GM18870 (cell line): ENCODE results near the gene GIT2.
"Not testable (repeated sequence)": the region's sequence is repeated elsewhere in the genome, so short reads cannot be mapped to it uniquely, and the experiment has no call there.

ENCODE experiments used
- ATAC-seq: cut with Tn5 transposase; IDR thresholded peaks from one replicate; pipeline ENCODE4 v1.9.1; 2021; ENCODE audit warnings: moderate library complexity; ENCODE audit not compliant: unreplicated experiment

Gene GIT2

GRCh38 chr12:109947521-109947920 lies 48.6 kb downstream of the GIT2 start:
- no peak for ATAC-seq

GRCh38 chr12:109946913-109947312 lies 49.3 kb downstream of the GIT2 start:
- no peak for ATAC-seq

DNA sequence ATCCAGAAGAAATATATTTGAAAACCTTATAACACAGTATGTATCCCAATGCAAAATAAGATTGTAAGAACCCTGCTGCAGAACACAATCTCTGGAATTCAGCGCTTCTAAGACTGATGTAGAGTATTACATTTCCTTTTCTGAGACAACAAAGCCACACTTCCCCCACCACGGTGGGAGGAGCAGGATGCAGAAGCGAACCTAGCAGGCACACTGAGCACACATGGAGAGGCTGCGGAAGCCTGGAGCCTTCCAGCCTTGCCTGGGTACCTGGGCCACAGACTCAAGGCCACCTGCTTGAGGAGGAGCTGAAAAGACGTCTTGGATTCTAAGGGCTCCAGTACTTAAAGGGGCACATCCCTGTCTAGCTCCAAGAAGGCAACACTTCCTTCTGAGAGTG lies 49.7 kb downstream of the GIT2 start:
- ATAC-seq, result no peak

DNA sequence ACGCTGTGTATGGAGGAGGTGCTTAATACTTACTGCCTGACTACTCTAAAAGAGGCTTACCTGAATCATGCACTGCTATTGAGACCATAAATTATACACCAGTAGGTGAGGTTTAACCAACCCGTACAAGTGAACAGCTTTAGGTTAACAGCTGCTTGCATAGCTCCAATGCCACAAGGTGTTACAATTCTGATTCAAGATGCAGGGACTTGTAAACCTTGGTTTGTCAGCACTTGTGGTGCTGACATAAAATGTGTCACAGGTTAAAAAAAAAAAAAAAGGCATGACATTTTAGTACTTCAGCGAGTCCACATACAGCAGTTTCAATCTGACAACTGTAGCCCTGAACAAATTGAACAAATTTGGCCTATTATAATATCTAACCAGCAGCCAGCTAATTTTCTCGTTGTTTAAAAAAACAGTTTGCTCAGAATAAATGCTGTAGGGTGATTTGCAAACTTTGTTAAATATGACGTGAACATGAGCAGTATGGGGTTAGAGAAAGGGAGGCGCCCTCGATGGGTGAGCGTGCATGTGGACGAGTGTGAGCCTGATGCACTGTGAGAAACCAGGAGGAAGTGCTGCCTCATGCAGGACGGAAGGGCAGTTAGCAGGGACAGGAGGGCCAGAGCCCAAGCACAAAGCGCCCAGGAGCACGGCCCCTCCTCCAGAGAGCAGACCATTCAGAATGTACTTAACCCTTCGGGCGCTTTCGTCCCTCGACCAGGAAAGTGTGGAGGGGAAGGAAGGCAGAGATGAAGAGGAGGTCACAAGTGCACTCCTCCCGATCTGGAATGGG lies 51.4 kb downstream of the GIT2 start:
- no peak for ATAC-seq

DNA sequence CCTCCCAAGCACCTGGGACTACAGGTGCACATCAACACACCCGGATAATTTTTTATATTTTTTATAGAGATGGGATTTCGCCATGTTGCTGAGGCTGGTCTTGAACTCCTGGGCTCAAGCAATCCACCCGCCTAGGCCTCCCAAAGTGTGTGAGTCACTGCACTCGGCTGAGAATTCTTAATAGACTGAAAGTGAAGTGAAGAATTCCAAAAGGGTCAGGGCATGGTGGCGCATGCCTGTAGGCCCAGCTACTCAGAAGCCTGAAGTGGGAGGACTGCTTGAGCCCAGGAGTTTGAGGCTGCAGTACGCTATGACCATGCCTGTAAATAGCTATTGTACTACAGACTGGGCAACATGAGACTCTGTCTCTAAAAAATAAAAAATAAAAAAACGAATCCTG lies 52.4 kb downstream of the GIT2 start:
- ATAC-seq, result no peak

DNA sequence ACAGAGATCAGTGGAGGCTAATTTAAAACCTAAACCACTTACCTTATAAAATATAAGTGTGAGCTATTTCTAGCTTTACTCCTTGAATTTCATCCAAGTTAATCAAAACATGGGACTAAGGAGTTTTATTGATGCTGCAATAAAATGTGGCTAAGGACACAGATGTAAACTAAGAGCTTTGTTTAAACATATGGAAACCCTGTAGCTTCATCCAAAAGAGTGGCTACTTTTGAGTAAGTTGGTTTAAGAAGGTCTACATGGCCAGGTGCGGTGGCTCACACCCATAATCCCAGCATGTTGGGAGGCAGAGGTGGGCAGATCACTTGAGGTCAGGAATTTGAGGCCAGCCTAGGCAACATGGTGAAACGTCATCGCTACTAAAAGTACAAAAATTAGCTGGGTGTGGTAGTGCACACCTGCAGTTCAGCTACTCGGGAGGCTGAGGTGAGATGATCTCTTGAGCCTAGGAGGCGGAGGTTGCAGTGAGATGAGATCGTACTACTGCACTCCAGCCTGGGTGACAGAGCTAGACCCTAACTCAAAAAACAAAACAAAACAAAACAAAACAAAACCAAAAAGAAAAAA lies 55.7 kb downstream of the GIT2 start:
- no peak for ATAC-seq

- ATAC-seq, result no peak
Measured at GRCh38 chr12:109939504-109939903, 56.7 kb downstream of the GIT2 start.

DNA sequence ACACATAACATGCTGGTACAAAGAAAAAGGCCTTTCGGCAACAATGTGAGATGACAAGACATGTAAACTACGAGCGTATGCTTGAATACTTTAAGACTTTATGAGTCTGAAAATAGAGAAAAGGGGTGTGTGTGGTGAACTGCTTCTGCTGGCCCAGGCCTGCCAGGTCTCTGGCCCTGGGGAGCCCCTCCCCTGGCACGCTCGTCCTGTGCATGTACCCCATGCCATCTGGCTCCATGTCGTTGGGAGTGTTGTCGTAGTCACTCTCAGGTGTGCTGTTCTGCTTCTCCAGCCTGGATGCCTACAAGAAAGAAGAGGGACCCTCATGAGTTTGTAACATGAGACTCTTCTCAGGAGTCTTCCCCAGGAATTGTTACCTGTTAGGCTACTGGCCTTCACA lies 57.2 kb downstream of the GIT2 start:
- no peak for ATAC-seq

DNA sequence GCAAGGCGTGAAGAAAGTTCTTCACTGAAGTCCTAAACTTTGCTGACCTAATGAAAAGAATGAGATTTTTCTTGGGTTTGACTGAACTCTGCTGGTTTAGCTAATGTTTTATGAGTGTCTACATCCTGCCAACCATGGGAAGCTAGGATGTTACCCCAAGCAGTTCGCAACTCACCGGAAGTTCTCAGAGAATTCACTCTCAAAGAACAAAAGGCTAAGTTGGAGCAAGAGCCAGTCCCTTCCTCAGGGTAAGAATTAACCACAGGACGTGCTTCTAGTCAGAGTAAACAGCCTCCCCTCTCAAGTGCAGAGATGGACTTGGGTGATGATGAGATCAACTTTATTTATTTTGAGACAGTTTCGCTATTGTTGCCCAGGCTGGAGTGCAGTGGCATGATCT lies 58.8 kb downstream of the GIT2 start:
- no peak for ATAC-seq

- no peak for ATAC-seq
Measured at GRCh38 chr12:109934026-109934425, 62.1 kb downstream of the GIT2 start.

DNA sequence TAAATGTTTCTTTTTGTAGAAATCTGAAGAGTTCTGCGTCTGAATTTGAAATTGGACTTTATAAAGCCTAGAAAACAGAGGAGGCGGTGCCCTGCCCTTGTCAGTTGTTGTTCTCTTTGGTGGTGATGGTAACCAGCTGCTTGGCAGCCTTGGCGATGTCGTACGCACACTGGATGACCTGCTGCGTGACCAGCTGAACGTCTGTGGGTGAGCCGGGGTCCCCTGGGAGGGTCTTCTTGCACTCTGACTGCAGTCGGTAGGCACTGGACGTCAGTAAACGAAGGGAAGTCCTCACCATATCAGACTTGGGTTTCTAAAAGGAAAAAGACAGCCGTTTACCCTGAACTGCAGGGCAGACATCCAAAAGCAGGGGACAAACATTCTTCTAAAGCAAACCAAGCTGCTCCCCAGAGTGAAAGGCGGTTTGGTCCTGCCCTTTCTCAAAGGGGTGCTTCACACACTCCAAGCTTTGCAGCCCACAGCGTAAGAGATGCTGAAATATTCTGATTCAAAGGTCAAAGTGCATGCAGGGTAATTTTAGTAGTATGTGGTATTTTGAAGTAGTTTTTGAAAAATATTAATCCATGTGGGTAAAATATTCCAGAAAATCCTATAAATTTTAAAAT lies 63.2 kb downstream of the GIT2 start:
- no peak for ATAC-seq

- ATAC-seq, result no peak
Measured at GRCh38 chr12:109931143-109931542, 65.0 kb downstream of the GIT2 start.

GRCh38 chr12:109930028-109930800 lies 66.0 kb downstream of the GIT2 start:
- no peak for ATAC-seq

DNA sequence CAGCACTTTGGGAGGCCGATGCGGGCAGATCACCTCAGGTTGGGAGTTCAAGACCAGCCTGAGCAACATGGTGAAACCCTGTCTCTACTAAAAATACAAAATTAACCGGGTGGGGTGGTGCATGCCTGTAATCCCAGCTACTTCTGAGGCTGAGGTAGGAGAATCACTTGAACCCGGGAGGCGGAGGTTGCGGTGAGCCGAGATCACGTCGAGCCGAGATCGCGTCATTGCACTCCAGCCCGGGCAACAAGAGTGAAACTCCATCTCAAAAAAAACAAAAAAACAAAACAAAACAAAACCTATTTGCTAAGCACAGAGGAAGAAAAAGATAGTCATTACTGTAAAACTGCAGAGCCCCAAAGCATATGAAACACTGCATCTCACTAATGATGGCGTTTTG lies 66.8 kb downstream of the GIT2 start:
- not testable (repeated sequence) for ATAC-seq

- ATAC-seq, result no peak
Measured at GRCh38 chr12:109928058-109928656, 68.0 kb downstream of the GIT2 start.

- no peak for ATAC-seq
Measured at GRCh38 chr12:109927622-109928021, 68.5 kb downstream of the GIT2 start.

DNA sequence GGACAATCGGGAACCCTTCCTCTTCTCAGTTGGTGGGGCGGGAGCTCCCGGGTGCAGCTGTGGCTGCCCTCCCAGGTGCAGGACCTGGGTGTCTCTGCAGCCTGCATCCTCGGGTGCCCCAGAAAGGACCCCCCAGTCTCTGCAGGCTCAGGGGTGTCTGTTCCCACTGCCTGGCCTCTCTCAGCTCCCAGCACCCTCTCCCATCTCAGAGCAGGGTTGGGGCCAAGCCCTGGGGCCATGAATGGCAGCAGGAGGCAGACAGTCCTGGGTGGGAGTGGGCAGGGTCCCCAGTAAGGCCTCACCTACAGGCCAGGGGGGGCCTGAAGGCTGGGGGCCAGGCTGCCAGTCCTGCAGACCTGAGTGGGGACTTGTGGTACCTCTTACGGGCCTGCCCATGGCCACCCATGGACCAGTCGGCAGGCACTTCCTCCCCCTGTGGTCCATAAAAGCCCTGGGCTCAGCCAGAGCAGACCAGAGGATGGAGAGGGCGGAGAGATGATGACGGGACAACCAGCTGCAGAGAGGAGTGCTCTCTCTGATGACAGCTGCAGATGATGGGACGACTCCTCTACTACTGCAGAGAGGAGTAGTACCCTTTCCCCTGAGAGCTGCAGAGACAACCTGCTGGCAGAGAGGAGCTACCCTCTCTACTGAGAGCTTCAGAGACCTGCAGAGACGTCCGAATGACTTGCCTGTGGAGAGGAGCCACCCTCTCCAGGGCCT lies 69.5 kb downstream of the GIT2 start:
- no peak for ATAC-seq

- ATAC-seq, result no peak
Measured at GRCh38 chr12:109926016-109926415, 70.2 kb downstream of the GIT2 start.

DNA sequence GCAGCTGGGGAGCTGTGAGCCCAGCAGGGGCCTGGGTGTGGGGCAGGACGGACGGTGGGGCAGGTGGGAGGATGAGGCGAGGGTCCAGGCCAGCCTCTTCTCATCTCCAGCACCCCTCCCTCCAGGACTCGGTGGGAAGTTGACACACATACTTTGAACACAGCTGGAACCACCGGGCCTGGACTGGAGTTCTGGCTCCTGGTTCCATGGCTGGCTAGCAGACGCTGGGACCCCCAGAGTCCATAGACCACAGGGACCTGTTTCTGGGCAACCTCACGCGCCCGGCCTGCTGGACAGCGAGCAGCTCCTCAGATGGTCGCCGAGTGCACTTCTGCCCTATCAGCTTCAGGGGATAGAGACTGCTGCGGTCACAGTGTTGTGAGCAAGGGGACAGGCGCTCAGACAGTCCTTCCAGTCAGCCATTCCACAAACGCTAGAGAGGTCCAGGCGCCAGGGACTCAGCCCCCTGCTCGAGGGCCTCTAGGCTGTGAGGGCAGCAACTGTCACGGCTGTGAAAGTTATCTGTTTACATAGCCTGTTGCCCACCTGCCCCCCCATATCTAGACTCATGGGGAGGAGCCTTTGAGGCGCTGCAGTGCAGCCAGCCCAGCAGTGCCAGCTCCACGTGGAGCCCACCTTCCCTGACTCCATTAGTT lies 70.9 kb downstream of the GIT2 start:
- ATAC-seq, result no peak
